Right lung (tissue), 5 donors: ENCODE measurements around the gene TPSAB1. TPM values are rescaled to one million over a fixed set of nuclear protein-coding genes. Genes with fewer than 3 reads are reported as not detected.

Source experiments
- DNase-seq, 2 donors: peaks; one replicate each; pipeline ENCODE4 v3.0.0-alpha.2; 2013
- polyA plus RNA-seq, 5 donors: library from polyadenylated mRNA; unstranded; fragments of 120-200 nt; gene quantifications; one replicate each; pipeline versions ENCODE4 v1.2.1 to v1.2.3, GENCODE V29; 2013; ENCODE audit warnings: inconsistent platforms in 1 of 5, low replicate concordance in 1 of 5; ENCODE audit not compliant: insufficient read length in 5 of 5, insufficient read depth in 1 of 5

TPSAB1 gene
- polyA plus RNA-seq, 5 donors: 0.27 TPM; not detected in 4

- no peak for DNase-seq
Observed at GRCh38 chr16:1285669-1286512, 45.4 kb downstream of the TPSAB1 start.

- no peak for DNase-seq
Observed at GRCh38 chr16:1286513-1287094, 46.1 kb downstream of the TPSAB1 start.

DNA sequence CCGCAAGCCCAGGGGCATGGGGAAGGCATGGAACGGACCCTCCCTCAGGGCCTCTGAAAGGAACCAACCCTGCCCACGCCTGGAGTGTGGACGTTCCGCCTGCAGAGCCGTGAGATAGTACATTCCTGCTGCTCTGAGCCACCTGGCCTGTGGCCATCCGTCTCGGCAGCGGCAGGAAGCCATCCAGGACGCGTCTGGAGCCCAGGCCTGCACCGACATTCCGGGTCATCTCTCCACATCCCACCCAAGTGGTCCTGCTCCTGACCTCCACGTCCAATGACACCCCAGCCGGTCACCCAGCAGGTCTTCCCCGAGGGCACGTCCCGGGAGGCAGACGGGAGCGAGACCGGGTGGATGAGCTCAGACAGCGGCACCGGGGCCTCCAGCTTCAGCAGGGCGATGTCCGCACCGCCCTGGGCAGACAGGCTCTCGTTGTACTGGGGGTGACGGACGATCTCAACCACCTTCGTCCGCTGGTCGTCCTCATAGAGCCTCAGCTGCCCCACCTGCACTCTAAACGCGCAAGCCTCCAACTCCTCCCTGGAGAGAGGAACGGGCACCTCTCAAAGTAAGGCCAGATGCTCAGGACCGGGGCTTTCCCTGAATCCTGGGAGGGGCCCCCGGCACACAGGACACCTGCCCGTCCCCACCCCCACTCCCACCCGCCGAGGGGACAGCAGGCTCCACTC lies 47.6 kb downstream of the TPSAB1 start:
- no peak for DNase-seq

DNA sequence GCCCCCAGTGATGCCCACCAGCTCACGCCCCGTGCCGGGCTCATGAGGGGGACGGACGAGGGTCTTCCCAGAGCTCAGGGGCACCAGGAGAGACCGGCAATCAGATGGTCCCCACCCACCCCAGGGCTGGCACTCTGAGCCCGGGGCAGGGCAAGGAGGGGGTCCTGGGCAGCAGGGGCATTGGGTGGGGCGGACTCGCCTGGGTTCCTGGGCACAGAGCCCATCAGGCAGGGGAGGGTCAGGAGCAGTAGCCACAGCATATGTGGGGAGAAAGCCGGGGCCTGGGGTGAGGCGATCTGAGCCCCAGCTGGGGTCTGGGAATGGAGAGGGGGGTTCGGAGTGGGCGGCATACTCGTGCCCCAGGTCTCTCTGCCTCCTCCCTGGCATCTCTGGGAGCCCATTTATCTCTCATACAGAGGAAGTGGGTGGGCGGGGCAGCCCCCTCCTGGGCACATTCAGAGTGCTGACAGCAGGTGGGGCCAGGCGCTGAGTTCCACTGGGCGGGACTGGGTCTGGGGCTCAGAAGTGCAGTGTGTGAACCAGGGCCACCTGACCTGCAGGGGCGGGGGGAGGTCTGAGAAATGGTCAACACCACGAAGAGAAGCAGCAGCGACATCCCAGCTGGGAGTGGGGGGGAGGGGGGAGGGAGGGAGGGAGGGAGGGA lies 48.4 kb downstream of the TPSAB1 start:
- DNase-seq: no peak

DNA sequence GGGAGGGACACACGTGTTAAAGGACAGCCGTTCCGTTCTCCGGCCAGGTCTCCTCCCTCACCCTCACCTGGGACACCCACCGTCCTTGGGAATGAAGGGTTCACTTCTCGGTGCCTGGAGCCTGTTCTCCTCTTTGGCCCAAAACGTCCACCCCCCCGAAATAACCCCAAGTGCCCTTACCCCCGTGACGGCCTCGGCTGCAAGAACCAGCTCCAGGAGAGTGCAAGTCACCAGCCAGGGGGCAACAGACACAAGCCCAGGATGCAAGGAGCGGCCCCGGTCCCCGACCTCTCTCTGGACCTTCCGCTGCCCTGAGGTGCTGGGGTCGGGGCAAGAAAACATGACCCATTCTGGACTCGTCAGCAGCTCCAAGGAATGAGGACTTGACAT lies 49.0 kb downstream of the TPSAB1 start:
- DNase-seq: no peak

- DNase-seq: no peak
Observed at GRCh38 chr16:1290063-1290501, 49.6 kb downstream of the TPSAB1 start.

- no peak for DNase-seq
Observed at GRCh38 chr16:1290860-1291575, 50.5 kb downstream of the TPSAB1 start.

GRCh38 chr16:1291576-1291974 lies 51.1 kb downstream of the TPSAB1 start:
- DNase-seq: no peak

Other genes starting within 250 kb of the TPSAB1 start
- under 1 TPM in 1 of 5 donors, not detected in 4; 0.08 TPM for gene SSTR5, start 168.0 kb upstream of the TPSAB1 start, polyA plus RNA-seq
- gene C1QTNF8, start 144.5 kb upstream of the TPSAB1 start, polyA plus RNA-seq: under 1 TPM in 4 of 5 donors, not detected in 1; 0.06 to 0.26 (median 0.24) TPM
- gene CACNA1H, start 87.6 kb upstream of the TPSAB1 start, polyA plus RNA-seq: 1 to 10 TPM; 3.1 to 9.3 (median 4.7) TPM
- under 1 TPM in 4 of 5 donors, not detected in 1; 0.29 to 0.60 (median 0.37) TPM for gene TPSG1, start 15.4 kb upstream of the TPSAB1 start, polyA plus RNA-seq
- under 1 TPM in 3 of 5 donors, not detected in 2; 0.13 to 0.19 (median 0.19) TPM for gene TPSB2, start 10.5 kb upstream of the TPSAB1 start, polyA plus RNA-seq
- gene TPSD1, start 15.4 kb downstream of the TPSAB1 start, polyA plus RNA-seq: under 1 TPM in 1 of 5 donors, not detected in 4; 0.15 TPM
- 100 to 1,000 TPM; 148 to 169 (median 160) TPM for gene UBE2I, start 68.9 kb downstream of the TPSAB1 start, polyA plus RNA-seq
- gene BAIAP3, start 92.9 kb downstream of the TPSAB1 start, polyA plus RNA-seq: 1 to 10 TPM; 2.2 to 6.9 (median 4.2) TPM
- gene TSR3, start 111.2 kb downstream of the TPSAB1 start, polyA plus RNA-seq: 10 to 100 TPM; 30.4 to 68.5 (median 42.7) TPM
- 10 to 100 TPM; 28.2 to 56.6 (median 45.1) TPM for gene GNPTG, start 111.2 kb downstream of the TPSAB1 start, polyA plus RNA-seq
- gene UNKL, start 174.0 kb downstream of the TPSAB1 start, polyA plus RNA-seq: 10 to 100 TPM; 16.5 to 25.1 (median 19.0) TPM
- 10 to 100 TPM; 10.7 to 16.2 (median 12.1) TPM for gene UQCC4, start 180.0 kb downstream of the TPSAB1 start, polyA plus RNA-seq
- 1 to 10 TPM in 4 of 5 donors, under 1 TPM in 1; 0.81 to 3.6 (median 3.2) TPM for gene PERCC1, start 190.4 kb downstream of the TPSAB1 start, polyA plus RNA-seq
- 1 to 10 TPM; 4.0 to 10.0 (median 9.4) TPM for gene CCDC154, start 203.9 kb downstream of the TPSAB1 start, polyA plus RNA-seq
- gene CLCN7, start 234.3 kb downstream of the TPSAB1 start, polyA plus RNA-seq: 10 to 100 TPM; 21.5 to 42.1 (median 28.5) TPM
- gene PTX4, start 248.2 kb downstream of the TPSAB1 start, polyA plus RNA-seq: under 1 TPM in 2 of 5 donors, not detected in 3; 0.15 to 0.18 TPM